Neuron (in vitro differentiated cells): ENCODE data around the gene PSMD13.
"Not testable (repeated sequence)": the region's sequence is repeated elsewhere in the genome, so short reads cannot be mapped to it uniquely, and the experiment has no call there.

Source experiments
- H2AFZ ChIP-seq: one replicate; pipeline ENCODE4 v1.6.1; 2013; ENCODE audit warnings: low read depth, mild to moderate bottlenecking, inconsistent platforms, low read length, moderate library complexity
- H3K27me3 ChIP-seq: one replicate; pipeline ENCODE4 v1.6.1; 2013; ENCODE audit warnings: low read length; ENCODE audit not compliant: insufficient read depth
- H3K36me3 ChIP-seq: one replicate; pipeline ENCODE4 v1.6.1; 2013; ENCODE audit warnings: low read length; ENCODE audit not compliant: insufficient read depth
- H3K4me1 ChIP-seq: one replicate; pipeline ENCODE4 v1.6.1; 2013; ENCODE audit warnings: low read length; ENCODE audit not compliant: insufficient read depth
- H3K4me3 ChIP-seq: 2 replicates; pipeline ENCODE4 v1.5.1; 2013; ENCODE audit warnings: mild to moderate bottlenecking, low read length, moderate library complexity
- H3K9me3 ChIP-seq: one replicate; pipeline ENCODE4 v1.6.1; 2013; ENCODE audit warnings: low read length

The PSMD13 gene

DNA sequence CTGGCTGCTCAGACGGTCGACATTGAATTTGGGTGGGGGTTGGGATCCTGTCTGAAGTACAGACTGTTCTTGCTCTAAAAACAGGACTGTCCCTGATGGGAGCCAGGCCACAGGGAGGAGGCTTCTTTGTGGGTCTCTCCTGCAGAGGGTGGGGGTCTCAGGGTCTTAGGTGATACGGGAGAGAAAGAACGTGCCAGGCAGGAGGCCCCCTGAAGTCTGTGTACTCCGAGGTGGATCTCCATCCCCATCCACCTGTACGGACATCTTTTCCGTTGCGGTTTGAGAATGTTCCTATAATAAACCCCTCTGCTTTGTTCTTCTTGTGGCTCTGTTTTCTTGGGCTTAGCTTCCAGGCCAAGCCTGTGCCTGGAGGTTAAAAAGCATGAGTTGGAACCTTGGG, 15.9 kb downstream of the PSMD13 start:
- Histone ChIP-seq H3K4me1 (no peaks in the 10 kb centered on the region), H3K27me3 (no peaks in the 10 kb centered on the region), H2AFZ (no peak overlapping the region), H3K36me3 (peaks cover 57% of the 10 kb centered on the region), H3K9me3 (no peaks in the 10 kb centered on the region), H3K4me3 (no peak overlapping the region)

DNA sequence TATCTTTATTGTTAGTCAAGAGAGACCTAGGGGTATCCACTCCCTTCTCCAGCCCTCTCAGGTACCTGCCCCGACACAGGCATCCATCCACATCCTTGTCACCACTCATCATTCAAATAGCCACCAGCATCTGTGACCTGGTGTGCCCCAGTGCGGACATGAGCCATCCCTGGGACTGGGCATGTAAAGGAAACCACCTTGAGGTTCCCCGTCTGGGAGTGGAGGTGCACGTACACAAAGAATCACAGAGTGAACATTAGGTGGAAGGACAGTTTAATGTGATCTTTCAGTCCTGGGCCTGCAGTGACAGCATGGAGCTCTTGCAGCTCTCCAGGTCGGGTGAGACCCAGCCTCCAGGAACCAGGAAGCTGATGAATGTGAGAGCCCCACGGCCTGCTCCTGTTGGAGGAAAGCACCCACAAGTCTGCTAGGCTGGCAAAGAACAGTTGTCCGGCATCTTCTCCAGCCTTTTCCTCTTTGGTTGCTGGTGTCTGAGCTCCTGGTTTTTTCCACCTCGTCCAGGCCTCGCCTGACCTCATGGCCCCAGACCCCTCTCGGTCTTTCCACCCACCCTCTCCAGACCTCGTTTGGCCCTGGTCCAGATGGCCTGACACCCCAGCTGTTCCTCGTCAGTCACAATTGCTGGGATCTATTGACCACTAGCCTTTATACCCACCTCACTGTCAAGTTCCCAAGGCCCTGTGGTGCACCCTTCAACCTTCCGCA, 16.5 kb downstream of the PSMD13 start:
- H3K27me3 ChIP-seq, result no peaks in the 10 kb centered on the region
- H3K4me3 ChIP-seq, result no peak overlapping the region
- H3K9me3 ChIP-seq, result no peaks in the 10 kb centered on the region
- no peak overlapping the region for H2AFZ ChIP-seq
- H3K4me1 ChIP-seq, result no peaks in the 10 kb centered on the region
- H3K36me3 ChIP-seq, result peaks cover 51% of the 10 kb centered on the region

DNA sequence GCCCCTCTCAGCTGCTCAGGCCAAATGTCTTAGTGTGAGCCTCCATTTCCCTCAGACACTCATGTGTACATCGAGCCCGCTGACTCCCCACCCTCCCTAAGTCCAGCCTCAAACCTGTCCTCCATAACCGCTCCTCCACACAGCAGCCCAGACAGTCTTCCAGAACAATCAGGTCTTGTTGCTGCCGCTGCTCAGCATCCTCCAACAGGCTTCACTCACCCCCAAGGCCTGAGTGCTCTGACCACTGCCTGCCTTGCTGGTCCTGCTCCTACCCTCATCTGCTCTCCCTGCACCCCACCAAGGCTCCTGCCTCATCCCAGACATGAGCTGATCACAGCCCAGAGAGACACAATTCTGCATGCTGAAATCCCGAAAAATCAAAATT, 17.1 kb downstream of the PSMD13 start:
- H3K4me1 ChIP-seq, result no peaks in the 10 kb centered on the region
- H2AFZ ChIP-seq, result no peak overlapping the region
- H3K36me3 ChIP-seq, result peaks cover 45% of the 10 kb centered on the region
- H3K27me3 ChIP-seq, result no peaks in the 10 kb centered on the region
- H3K4me3 ChIP-seq, result no peak overlapping the region
- H3K9me3 ChIP-seq, result no peaks in the 10 kb centered on the region

DNA sequence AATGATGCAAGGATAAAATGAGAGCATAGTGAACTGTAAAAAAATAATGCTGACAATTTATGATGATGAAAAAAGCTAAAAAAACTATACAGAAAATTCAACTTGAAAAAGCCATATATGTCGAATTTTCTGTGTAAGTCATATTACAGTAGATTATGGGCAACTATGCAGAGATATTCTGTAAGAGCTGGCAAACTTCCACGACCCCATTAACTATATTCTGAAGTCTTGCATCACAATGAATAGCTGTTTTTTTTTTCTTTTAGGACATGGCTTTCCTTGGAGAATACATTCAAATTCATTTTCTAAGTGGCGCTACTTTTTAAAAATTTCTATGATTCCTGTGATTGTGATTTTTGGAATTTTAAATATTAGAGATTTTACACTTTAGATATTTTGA, 18.4 kb downstream of the PSMD13 start:
- Histone ChIP-seq H3K4me1 (no peaks in the 10 kb centered on the region), H2AFZ (no peak overlapping the region), H3K36me3 (peaks cover 37% of the 10 kb centered on the region), H3K27me3 (no peaks in the 10 kb centered on the region), H3K9me3 (no peaks in the 10 kb centered on the region), H3K4me3 (no peak overlapping the region)

DNA sequence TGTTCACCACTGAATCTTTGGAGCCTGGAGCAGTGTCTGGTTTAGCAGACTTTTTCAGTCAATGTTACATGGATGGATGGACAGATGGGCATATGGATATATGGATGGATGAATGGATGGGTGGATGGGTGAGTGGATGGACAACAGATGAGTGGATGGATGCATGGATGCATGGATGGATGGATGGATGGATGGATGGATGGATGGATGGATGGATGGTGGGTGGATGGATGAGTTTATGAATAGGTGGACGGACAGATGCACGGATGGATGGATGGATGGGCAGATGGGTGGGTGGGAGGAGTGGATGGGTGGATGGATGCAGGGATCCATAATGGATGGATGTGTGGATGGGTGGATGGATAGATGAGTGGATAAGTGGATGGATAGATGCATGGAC, 19.0 kb downstream of the PSMD13 start:
- Histone ChIP-seq H3K27me3 (no peaks in the 10 kb centered on the region), H3K4me3 (no peak overlapping the region), H3K36me3 (peaks cover 31% of the 10 kb centered on the region), H3K4me1 (no peaks in the 10 kb centered on the region), H2AFZ (no peak overlapping the region), H3K9me3 (no peaks in the 10 kb centered on the region)

DNA sequence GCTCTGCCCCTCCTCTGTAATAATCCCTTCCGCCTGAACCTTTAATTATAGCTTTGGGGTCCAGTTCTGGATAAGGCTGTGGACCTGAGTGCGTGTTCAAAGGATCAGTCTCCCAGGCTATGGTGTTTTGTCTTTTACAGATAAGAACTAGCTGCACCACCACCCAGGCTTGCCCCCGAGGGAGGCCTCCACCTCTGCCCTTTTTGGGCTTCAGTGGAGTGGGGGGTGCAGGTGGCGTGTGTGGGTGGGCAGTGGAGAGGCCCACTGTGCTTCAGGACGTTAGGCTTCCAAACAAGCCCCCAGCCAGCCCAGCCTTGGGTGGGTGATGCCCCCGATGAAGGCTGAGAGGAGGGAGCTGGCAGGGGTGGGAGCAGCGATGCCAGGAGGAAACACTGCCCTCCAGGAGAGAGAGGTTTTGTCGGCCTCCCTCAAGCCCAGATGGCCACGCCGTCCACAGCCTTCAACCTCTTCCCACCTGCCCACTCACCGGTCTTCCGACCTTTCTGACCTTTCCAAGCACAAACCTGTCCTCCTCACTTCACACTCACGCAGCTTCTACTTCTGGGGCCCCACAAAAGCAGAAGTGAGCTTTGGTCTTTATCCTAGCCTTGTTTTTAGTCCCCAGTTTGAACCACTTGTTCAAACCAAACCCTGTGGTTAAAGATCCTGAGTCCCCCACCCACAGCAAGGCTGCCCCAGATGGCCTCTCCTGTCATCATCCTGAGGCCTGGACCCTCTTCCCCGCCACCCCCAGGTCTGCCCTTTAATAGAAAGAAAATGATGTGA, 20.4 kb downstream of the PSMD13 start:
- no peak overlapping the region for H2AFZ ChIP-seq

DNA sequence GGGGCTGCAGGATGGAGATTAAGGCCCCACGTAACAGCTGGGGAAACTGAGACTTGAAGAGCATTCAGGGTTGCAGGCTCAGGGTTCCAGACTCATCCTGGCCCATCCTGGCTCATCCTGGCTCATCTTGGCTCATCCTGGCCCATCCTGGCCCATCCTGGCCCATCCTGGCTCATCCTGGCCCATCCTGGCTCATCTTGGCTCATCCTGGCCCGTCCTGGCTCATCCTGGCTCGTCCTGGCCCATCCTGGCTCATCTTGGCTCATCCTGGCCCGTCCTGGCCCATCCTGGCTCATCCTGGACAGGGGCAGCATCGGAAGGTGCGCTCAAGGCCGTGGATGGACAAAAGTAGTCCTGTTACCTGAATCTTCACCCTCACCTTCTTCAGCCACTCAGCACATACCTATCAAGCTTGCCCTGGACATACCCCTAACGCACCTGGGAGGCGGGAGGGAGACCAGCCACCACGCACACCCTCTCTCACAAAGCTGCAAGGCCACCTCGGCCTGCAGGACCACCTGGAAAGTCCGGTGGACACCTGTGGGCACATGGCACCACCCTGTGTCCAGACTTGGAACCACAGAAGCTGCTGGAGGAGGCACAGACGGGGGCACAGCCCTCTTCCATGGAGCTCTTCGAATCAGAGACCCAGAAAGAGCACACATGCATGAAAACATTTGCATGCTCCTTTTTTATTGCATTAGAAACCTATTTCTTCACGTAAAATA, 21.2 kb downstream of the PSMD13 start:
- H2AFZ ChIP-seq, result no peak overlapping the region
- peaks cover 11% of the 10 kb centered on the region for H3K36me3 ChIP-seq
- H3K4me1 ChIP-seq, result no peaks in the 10 kb centered on the region
- H3K27me3 ChIP-seq, result no peaks in the 10 kb centered on the region
- peaks cover 6% of the 10 kb centered on the region for H3K9me3 ChIP-seq
- no peak overlapping the region for H3K4me3 ChIP-seq

More for the DNA sequence above, 20.4 kb downstream of the PSMD13 start:
- Histone ChIP-seq H3K27me3 (no peaks in the 10 kb centered on the region), H3K4me3 (no peak overlapping the region), H3K4me1 (no peaks in the 10 kb centered on the region), H3K36me3 (peaks cover 19% of the 10 kb centered on the region), H3K9me3 (peaks cover 6% of the 10 kb centered on the region)

DNA sequence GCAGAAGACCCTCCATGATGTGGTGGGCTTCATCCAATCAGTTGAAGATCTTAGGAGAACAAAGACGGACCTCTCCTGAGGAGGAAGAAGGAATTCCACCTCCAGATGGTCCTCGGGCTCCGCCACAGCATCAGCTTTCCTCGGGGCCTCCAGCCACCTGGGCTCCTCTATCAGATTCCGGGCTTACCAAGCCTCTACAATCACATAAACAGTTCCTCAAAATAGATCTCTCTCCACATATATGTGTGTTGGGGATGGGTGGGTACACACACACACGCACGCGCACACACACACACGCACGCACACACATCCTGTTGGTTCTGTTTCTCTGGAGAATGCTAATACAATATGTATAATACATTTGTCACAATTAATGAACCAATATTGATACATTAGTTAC, 22.6 kb downstream of the PSMD13 start:
- Histone ChIP-seq H3K36me3 (no peaks in the 10 kb centered on the region), H3K27me3 (no peaks in the 10 kb centered on the region), H2AFZ (no peak overlapping the region), H3K9me3 (peaks cover 6% of the 10 kb centered on the region), H3K4me1 (no peaks in the 10 kb centered on the region), H3K4me3 (no peak overlapping the region)

DNA sequence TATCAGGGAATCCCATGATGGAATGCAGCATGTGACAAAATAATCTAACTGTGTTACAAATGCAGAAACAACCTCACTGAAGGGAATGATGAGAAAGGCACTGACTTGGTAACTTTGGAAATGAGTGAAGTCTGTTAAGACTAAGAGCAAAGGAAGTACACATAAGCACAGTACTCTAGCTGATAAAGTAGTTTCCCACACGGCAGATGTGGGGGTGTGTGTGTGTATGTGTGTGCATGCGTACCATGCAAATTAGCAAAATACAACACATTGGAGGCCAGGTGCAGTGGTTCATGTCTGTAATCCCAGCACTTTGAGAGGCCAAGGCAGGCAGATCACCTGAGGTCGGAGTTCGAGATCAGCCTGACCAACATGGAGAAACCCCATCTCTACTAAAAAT, 24.8 kb downstream of the PSMD13 start:
- H2AFZ ChIP-seq, result no peak overlapping the region
- H3K4me1 ChIP-seq, result no peaks in the 10 kb centered on the region
- no peak overlapping the region for H3K4me3 ChIP-seq
- no peaks in the 10 kb centered on the region for H3K27me3 ChIP-seq
- peaks cover 6% of the 10 kb centered on the region for H3K9me3 ChIP-seq
- H3K36me3 ChIP-seq, result no peaks in the 10 kb centered on the region

DNA sequence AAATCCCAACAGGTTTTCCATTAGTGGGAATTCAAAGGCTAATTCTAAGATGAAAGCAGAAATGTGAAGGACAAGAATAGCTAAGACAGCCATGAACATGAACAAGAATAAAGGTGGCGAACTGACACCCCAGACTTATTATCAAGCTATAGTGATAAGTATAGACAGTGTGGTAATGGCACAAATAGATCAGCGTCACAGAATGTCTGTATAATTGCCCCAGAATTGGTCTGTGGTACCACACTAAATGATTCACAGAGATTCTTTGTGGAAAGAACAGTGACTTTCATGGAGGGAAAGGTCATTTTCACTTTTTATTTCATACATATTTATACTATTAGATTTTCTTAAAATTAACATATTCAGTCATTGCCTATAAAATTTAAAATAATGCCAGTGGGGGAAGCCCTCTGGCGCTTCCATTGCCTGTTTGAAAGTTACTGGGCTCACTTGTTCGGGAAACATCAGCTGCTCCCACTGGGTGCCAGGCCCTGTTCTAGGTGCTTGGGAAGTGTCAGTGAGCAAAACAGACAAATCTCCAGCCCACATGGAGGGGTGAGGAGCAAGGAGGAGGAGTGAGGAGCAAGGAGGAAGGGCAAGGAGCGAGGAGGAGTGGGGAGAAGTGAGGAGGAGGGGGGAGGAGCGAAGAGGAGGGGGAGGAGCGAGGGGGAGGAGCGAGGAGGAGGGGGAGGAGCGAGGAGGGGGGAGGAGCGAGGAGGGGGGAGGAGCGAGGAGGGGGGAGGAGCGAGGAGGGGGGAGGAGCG, 30.1 kb downstream of the PSMD13 start:
- H2AFZ ChIP-seq, result no peak overlapping the region
- H3K27me3 ChIP-seq, result no peaks in the 10 kb centered on the region
- H3K36me3 ChIP-seq, result no peaks in the 10 kb centered on the region
- no peak overlapping the region for H3K4me3 ChIP-seq
- no peaks in the 10 kb centered on the region for H3K4me1 ChIP-seq
- H3K9me3 ChIP-seq, result peaks cover 3% of the 10 kb centered on the region

DNA sequence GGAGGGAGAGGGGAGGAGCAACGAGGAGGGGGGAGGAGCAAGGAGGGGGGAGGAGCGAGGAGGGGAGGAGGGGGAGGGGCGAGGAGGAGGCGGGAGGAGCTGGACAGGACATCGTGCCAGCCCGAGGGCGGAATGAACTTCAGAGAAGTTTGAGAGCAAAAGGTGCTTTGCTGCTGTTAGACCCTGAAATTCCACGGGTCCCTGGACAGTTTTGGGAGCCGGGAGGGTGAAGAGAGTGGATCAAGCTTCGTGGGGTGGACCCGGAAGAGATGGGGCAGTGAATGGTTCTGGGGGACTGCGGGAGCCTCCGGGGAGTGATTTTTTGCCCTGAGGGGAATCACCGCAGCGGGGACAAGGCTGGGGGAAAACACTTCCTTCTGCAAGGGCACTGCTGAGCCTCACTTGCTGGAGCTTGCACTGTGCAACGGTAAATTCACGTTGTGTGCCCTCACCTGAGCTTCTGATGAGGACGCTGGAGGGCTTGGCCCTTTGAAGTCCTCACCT, 30.8 kb downstream of the PSMD13 start:
- Histone ChIP-seq H3K27me3 (no peaks in the 10 kb centered on the region), H3K9me3 (peaks cover 3% of the 10 kb centered on the region), H2AFZ (no peak overlapping the region), H3K36me3 (no peaks in the 10 kb centered on the region), H3K4me3 (no peak overlapping the region), H3K4me1 (no peaks in the 10 kb centered on the region)

DNA sequence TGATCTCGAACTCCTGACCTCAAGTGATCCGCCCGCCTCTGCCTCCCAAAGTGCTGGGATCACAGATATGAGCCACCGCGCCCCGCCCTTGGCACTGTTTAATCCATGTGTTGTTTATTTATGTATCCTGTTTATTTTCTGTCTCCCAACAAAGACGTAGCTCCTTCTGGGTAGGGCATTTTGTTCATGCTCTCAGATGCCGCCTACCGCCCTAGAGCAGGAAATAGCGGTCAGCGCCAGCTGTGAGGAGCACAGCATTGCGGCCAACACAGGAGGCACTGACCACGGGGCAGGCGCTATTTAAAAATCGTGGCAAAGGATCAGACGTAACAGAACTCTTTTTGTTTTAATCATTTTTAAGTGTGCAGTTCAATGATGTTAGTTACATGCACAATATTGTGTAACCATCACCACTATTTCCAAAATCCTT, 32.0 kb downstream of the PSMD13 start:
- not testable (repeated sequence) for H3K9me3 ChIP-seq, H3K36me3 ChIP-seq, H2AFZ ChIP-seq, H3K27me3 ChIP-seq, H3K4me1 ChIP-seq, H3K4me3 ChIP-seq
